Activated effector memory CD4-positive, alpha-beta T cell treated with anti-CD3 and anti-CD28 coated beads, Interleukin-2, amount 50 U/mL, for 16 hours (primary cell): ENCODE data around the gene OTOS.

ENCODE experiments used
- DNase-seq: peaks from one replicate; pipeline ENCODE4 v3.0.0-alpha.2; 2020

Gene OTOS

DNA sequence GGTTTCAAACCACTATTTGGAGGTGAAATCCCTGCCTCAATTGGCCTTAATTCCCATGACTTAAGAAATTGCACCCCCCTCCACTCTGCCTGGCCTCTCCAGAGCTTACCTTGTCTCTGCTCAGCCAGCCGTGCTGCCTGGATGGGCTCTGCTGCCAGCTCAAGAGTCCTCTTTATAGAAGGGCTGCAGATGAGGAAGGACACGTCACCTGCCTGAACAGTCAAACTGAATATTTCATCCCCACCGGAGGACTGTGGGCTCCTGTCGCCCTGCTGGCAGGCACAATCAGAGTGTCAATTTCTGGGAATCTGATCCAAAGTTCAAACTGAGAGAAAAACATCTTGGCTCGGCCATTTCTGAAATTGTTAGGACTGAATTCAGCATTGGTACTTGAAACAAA is at the start of gene OTOS:
OTOS (minus strand) TSS at position 148 of the 400 bp plus-strand sequence. CDS start 332 bp downstream, outside the sequence.
- DNase-seq = peak; percentile 50

DNA sequence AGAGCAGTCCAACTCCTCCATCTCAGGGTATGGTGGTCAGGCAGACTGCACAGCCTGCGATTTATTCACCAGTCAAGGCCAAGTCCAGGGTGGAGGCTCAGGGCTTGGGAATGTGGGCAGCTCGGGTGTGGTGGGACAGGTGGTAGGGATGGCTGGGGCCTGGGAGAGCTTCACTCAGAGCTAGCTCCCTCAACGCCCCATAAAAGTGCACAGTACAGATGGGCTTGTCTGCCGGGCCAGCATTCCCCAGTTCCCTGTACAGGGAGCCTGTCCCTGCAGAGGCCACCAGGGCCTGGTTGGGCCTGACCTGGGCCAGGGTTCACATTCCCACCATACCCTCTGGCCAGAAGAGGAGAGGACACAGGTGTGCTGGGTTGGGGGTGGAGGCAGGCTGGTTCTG is 49.2 kb upstream of the OTOS start:
- DNase-seq = peak; percentile 45

DNA sequence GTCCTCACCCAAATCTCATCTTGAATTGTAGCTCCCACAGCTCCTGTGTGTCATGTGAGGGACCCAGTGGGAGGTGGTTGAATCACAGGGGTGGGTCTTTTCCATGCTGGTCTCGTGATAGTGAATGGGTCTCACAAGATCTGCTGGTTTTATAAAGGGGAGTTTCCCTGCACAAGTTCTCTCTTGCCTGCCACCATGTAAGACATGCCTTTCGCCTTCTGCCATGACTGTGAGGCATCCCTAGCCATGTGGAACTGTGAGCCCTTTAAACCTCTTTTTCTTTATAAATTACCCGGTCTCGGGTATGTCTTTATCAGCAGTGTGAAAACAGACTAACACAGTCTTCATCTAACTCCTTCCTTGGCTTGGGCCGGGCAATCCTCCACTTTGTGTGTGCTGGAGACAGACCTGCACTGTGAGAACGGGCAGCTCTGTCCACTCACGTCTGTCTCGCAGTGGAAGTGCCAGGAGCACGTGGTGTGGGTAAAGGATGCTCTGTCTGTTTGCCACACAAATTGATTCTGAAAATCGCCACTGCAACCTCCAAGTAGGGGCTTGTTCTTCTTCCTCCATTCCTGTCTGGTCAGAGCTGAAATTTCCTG is 47.6 kb upstream of the OTOS start:
- peak; percentile 39 for DNase-seq

DNA sequence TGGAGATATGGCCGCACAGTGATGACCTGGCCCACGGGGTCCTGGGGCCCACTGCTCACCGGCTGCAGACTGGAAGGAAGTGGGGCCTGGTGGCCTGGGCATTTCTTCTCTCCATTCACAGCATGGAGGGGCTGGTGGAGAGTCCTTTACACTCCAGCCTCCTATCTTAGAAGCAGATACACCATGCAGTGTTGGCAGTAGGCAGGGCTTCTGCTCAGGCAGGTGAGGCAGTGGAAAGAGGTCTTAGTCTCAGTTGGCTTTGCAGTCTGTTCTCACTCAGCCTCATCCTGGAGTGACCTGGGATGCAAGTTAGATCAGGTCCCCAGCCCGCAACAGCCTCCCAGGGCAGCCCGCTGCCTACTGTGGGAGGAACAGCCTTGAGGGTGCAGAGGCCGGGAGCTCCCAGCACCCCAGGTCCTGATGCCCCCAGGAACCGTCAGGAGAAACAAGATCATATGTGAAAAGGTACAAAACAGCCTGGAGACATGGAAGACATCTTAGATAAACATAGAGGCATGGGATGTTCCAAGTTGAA is 45.8 kb upstream of the OTOS start:
- peak; percentile 48 for DNase-seq

DNA sequence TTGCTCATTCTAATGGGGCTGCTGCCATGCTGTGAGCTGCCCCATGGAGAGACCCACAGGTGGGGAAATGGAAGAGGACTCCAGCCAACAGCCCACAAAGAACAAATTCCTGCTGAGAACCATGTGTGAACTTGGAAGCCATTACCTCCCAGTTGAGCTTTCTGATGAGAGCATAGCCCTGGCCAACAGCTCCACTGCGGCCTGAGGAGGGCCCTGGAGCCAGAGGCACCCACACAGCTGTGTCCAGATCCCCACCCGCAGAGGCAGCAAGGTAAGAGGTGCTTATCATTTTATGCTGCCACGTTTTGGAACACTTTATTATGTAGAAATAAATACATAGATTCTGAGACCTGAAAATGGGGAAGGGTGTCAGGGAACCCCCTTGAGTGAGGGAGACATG is 44.2 kb upstream of the OTOS start:
- peak; percentile 16 for DNase-seq

DNA sequence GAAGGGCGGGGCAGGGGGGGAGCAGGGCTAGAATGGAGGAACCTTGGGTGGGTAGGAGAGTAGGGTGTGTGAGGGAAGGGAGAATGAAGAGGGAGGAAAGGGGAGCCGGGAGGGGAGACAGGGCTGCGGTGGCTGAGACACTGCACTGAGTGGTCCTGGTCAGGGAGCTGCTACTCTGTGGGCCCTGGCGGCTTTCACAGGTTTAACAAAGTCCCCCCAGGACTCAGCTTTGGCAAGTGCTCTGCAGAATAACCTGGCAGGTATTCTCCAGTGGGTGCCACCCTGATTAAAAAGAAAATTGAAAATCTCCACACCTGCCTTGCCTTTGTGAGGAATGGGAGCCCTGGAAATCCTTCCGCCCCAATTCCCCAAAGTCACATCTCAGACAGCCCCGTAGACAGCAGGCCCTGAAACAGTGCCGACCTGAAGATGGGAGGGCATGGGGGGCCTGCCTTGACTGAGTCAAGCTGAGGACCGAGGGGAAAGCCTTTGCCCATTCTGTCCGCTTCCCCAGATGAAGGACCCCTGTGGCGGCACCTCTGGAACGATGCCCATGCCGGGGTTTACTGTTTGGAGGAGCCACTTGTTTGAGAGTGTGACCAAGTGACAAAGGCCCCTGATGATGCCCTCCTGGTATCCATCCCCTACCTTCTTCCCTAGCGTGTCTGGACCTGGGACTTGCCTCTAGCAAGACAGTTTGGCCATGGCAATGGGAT is 43.6 kb upstream of the OTOS start:
- peak; percentile 39 for DNase-seq

DNA sequence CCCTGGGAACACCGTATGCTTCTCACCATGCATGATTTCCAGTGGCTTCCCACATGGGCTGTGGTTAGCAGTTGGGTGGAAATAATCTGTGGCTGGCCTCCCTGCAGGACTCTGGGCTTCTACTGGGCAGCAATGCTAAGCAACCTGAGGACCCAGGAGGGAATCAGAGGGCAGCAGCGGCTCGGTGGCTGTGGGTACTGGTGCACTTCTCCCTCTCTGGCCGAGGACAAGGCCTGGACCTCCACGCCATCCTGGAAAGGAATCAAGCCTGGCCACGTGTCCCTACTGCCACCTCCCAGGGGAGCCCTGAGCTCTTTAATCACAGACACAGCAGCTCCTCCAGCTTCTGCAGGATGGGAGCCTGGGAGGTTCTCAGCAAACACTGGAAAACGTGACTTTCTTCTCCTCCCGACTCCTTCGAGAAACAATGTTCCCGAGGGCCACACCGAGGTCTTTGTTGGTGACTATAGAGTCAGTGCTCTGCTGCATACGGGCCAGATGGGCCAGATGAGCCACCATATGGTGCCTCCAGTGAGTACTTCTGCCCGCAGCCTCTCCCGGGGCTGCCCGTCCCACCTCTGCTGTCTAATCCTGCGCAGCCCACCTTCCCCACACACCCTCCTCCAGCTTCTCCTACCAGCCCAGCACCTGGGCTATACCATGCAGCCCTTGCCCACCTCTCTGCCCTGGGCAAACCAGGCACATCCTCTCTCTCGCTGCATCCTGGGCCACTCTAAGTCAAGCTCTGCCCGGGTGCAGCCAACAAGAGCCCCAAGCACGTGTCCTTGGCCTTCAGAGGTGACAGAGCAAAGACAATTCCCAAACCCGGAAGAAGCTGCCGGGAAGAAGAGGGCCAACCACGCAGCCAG is 42.8 kb upstream of the OTOS start:
- DNase-seq = peak; percentile 31

DNA sequence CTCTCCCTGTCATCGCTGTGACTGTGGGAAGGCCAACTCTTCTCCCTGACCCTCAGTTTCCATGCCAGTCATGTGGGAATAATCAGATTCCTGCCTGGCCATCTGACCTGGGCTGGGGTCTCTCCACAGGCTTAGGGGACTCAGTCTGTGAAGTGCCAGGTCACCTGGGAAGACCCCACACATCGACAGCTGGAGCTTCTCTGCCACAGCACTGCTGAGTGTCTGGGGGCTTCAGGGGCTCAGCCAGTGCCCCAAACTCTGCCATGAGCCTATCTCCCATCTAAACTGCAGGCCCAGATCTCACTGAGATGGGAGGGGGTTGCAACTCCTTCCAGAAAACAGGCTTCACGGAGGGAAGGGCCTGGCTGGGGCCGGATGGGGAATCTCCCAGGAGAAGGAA is 42.0 kb upstream of the OTOS start:
- DNase-seq = peak; percentile 17

DNA sequence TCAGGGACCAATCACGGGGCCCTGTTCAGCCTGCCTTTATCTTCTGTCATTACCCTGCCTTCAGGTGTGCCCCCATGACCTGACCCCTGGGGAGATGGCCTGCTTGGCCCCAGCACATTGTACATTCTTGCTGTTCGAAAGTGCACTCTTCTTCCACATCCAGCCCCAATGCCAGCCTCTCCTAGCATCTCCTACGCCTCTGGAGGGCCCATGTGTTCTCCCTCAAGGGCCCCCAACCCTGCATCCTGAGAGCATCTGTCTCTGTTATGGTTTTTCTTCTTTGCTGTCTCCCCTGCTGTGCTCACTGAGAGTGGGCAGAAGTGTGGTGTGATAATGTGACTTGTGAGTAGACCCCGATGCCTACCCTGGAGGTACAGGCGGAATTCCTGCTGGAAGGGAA is 41.5 kb upstream of the OTOS start:
- DNase-seq = no peak

DNA sequence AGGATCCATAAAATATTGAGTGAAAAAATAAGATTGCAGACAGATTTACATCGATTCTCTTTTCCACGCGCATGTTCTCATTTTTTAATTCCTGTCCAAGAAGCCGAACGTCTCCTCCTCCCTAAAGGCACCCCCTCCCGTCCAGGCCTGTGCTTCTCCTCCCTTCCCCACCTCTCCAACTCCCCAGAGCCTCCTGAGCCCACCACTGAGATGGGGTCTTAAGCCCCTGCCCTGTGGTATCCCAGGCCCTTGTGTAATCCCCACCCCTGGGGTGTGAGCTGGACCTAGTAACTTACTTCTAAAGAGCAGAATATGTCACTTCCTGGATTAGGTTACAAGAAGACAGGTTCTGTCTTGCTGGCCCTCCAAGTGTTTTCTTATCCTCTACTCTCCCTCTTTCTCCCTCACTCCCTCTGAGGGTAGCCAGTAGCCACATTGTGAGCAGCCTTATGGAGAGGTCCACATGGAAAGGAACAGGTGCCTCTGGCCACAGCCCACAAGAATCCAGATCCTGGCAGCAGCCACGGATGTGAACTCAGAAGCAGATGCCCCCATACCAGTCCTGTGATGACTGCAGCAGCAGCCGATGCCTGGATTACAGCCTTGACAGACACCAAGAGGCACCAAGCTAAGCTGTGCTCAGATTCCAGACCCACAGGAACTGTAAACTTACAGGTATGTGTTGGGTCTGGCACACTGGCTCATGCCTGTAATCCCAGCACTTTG is 39.6 kb upstream of the OTOS start:
- DNase-seq = no peak

DNA sequence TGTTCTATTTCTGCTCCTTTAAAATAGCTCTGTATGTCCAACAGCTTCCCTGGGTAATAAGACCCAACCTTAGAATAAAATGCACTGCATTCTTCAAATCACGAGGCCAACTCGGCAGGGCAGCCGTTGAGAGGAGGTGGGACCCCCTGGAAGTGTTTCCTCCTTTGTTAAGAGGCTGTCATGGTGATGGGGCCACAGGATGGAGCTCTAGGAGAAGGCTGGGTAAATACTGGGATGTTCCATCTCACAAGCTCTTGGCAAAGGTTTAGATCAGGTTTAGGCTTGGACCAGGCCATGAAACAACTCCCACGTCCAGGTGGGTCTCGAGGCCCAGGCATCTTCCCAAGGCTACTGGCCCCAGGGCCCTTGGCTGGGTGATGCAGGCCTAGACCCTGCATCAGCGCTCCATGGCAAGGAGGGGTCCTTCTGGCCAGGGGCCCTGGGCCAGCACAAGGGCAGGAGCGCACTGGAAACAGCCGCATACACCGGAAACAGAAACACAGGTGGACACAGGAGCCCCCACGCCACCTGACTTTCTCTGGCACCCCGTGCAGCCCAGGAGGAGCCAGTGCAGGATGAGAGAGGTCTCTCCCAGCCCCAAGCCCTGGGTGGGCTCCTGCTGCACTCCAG is 38.8 kb upstream of the OTOS start:
- no peak for DNase-seq

DNA sequence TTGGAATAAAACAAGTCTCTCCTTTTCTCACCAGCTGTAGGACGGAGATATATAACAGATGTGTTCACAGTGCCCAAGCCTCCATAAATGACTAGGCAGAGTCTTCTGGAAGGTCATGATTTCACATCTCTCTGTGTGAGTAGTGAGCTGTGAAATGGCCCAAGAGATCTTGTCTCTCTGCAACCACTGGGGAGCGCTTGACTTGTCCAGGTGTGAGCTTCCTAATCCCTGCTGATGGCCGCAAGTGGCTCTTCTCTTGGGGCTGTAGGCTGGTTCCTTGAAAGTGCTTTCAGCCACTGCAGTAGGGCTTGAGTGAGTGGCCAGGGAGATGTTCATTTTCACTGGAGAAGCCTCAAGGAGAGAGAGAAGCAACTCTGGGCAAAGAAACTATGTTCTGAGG is 38.1 kb upstream of the OTOS start:
- no peak for DNase-seq

DNA sequence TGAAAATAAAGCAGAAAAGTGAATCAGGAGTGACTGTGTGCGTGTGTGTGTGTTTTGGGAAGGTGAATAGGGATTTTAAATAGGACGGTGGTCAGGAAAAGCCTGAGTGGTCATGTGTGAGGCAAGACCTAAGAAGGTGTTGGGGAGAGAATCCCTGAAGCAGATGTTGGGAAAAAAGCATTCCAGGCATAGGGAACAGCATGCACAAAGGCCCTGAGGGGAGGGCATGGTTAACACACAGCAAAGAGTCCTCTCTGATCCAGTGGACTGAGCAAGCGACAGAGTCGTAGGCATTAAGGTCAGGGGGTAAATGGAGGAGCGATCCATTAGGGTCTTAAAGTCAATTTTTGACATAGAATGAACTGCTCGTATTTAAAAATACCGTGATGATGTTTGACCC is 34.0 kb upstream of the OTOS start:
- no peak for DNase-seq

DNA sequence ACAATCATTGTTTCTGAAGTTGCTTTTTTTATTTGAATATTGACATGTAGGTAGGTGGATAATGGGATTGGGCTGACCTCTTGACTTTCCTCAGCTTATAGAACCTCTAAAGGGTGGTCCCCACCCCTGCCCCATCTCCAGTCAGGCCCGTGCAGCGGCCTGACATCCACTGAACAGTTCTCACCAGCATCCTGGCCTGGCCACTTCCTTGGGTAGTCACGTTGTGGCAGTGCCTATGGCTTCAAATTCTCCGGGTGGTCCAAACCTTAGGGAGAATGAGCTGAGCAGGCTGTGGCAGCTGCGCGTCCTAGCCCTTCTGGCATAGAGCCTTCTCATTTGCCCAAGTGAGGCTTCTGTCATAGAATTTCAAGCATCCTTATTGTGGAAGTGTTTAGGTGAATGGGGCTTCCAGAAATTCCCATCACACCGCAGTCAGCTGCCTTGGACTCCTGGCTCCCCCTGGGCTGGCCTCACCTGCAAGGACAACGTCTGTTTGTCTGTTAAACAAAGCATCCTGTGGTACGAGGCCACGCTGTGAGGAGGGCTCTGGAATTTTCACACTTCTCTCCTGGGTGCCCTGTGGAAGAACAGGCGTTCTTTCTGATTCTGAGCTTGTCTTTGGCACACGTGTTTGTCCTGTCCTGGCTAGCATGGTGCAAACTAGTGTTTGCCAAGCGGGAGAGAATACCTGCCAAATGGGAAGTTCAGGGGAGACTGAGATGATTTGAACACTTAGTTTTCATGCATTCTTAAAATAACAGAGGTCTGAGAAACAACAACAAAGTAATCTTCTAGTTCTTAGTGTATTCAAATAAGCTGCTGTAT is 31.8 kb upstream of the OTOS start:
- no peak for DNase-seq

DNA sequence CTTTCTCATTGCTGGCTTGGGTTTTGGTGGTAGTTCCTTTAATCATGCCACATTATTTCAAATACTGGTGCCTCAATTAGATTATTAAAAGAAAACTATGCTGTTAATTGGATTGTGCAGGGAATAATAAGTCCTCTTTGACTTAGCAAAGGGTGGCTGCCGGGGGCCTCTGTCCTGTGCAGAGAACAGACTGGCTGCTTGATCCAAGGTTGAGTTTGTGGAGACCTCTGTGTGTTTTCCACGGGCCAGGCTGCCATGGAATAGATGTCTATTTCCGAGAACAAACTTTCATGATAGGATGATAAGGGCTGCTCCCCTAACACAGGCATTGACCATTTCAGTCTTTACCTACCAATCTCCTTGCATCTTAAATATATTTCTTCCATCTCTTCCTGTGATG is 30.4 kb upstream of the OTOS start:
- no peak for DNase-seq

DNA sequence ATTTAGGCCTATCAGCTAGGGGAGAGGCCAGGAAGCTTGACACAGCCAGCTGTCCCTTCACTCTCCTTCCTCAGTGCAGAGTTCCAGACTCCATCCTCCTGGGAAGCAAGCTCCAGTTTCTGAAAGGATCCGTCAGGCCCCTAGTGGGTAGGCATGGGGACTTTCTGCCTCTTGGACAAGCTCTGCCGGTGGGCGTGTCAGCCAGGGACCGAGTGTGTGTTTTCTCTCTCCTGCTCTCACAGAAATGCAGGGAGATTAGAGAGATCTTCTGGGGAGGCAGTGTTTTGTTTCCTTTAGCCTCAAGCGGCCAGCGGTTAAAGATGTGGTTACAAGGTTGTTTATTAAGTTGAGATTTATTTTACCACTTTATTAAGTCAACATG is 29.9 kb upstream of the OTOS start:
- no peak for DNase-seq

DNA sequence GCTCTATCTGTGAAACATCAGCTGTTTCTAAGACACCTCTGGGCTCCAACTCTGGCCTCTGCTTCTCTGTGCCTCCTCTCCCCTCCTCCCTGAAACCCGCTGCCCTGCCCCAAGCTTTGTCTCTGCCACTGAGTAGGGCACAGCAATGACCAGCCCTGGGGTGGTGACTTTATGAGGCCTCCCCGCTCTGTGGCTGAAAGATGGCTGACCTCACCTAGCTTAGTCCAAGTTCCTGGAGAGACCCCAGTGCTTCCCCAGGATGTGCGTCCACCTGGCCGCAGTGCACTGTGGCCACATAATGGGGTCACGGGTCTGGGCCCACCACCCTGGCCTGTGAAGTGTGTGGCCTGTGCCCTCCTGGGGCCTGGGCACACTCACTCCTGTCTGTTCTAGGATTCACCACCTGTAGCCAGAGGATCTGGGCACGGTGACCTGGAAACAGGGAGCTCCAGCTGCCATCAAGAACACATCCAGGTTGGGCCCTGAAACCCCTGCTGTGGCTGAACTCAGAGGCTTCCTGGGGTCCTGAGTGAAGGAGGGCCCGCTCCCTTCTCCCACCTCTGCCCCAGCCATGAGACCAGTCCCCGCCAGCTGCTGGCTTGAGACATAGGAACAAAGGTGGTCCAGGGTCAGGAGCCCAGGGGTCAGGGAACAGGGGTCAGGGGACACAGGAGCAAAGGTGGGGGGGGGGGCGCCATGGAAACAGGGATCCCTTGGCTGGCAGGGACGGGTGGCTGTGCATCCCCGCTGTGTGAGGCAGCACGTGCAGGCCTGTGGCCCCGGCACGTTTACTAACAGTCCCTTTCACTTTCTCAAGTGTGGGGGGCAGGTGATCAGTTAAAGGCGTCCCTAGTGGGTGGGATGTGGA is 29.3 kb upstream of the OTOS start:
- no peak for DNase-seq

DNA sequence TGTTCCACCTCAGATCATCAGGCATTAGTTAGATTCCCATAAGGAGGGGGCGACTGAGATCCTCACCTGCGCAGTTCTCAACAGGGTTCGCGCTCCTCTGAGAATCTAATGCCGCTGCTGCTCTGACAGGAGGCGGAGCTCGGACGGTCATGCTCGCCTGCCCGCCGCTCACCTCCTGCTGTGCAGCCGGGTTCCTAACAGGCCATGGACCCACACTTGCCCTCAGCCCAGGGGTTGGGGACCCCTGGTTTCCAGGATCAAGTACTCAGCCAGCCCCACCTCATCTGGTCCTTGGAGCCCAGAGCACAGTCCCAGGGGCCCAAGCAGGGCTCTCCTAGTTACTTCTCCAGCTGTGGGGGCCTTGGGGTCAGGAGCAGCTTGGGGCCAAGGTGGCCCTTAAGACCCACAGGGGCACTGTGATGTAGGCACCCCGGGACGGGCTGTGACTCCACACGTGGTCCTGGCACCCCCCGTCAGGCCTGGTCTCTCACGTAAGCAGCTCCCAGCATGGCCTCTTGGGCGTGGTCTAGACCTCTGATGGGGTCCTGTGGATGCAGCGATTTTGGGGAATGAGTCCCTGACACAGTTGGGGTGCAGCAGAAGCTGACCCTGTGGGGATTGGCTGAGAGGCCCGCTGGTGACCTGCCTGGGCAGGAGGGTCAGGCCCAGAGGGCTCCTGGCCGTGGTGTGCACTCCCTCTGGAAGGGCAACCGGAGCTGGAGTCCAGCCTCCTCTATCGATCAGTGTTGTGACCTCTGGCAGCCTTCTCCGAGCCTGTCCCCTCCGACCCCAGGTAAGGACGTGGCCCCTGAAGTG is 28.3 kb upstream of the OTOS start:
- DNase-seq = no peak

DNA sequence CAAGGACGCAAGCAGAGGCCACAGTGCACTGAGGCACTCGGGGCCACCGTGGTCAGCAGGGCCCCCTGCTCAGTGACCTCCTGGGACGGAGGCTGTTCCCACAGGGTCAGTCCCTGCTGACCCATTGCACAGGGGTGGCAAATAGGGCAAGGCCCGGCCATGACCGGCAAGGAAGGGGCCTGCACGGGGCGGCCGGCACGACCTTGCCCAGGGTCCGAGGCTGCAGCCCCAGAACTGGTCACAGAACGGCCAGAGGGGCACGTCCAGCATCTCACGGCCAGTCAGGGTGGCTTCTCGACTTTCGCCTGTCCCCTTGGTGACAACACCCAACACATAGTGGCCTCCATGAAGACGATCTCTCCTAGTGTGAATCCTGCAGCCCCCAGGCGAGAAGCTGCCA is 27.6 kb upstream of the OTOS start:
- no peak for DNase-seq

DNA sequence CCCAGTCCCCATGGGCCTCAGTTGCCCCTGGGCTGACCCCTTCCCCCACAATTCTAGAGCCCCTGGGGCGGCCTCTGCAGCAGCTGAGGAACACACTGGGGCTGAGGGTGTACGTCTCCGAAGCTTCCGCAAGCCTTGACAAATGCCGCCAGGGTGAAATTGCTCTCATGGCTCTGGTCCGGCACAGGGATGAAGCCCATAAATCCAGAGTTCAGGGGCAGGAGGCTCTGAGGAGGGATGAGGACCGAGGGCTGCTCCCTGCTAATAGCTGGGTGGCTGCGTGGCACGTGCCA is 27.1 kb upstream of the OTOS start:
- no peak for DNase-seq
